NCI-H1930 (cell line): Measurements from ENCODE around the gene PDX1.
"Not testable (repeated sequence)": the region's sequence is repeated elsewhere in the genome, so short reads cannot be mapped to it uniquely, and the experiment has no call there.

ENCODE experiments used
- DNase-seq, 2 experiments: peaks; one replicate each; lab custom pipeline; 2025; lab: John Stamatoyannopoulos, UW

The PDX1 gene

DNA sequence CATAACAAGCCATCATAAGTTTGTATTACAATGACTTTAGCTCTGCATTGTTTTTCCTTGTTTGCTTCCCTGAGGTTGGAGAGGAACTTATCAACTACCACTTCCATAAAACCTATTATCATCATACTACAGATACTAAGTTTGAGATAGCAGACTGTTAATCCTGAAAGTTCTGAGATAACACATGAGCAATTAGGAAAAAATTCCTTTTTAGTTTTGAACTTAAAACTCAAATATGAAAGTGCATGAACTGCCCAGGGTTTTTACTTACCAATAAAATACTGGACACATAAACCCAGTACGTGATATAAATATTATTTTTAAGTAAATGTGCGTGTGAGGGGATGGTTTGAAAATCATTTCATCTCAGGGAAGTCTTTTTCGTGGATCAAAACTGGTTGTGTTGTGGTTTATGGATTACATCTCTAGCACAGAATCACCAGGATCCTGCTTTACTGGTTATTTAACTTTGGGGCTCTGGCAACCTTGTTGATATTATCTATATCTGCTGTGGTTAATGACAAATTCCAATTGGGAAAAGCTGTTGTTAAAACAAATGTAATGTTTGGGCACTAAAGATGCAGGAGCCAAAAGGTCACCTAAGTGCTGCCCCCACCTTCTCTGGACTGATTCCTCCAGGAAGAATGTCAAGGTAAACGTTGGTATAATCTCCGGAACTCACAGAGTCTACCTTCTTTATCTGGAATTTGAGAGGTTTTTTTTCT, 36.9 kb downstream of the PDX1 start:
- DNase-seq: no peak

DNA sequence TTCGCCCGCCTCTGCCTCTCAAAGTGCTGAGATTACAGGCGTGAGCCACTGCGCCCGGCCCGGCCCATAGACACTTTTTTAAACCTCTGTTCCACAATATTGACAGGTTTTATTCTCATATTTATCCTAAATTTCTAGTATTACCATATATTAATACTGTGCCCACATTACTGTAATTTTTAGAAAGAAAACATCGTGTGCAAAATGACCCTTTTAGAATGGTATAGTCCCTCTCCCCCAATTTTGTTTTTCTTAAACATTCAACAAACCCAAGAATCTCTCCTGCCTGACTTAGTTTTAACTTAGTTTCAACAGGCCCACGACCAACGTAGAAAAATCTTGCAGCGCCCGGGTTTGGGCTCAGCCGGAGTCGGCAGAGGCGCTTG, 40.2 kb downstream of the PDX1 start:
- DNase-seq: no peak

DNA sequence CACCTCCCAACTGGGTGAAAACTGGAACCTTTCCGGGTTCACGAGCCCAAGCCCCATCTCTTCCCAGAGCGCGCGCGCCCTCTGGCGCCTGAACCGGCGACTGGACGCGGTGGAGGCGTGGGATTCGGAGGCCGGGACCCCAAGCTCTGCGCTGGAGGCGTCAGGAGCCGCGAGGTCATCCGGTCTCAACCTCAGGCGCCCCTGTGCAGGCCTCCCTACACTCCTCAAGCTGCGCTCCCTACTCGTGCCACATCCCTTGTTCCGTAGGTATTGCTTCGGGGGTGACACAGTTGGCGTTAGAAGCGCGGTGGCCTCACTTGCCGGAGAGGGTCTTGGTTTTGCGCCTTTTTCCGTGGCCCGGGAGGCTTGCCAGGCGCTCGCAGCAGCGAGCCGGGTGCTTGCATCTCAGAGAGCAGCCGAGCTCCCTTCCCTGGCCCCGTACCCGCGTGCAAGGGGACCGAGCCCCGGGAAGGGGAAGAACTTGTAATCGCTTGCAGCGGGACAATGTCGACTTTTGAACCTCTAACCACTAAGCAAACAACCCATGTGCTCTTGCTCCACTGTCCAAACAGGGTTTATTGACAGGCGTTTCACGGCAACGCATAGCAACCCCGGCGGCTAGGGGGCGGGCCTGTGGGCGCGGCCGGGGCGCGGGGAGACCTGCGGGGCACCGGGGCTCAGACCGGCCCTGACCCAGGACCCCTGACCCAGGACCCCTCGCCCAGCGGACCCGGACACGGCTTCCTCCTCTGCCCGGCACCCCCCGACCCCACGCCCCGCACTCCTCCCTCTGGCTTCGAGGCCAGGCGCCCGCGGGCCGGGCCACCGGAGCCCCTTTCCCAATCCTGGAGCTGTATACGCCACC, 40.8 kb downstream of the PDX1 start:
- DNase-seq: peak; percentile 60 to 74

GRCh38 chr13:27961227-27962085, 41.7 kb downstream of the PDX1 start:
- DNase-seq: no peak

DNA sequence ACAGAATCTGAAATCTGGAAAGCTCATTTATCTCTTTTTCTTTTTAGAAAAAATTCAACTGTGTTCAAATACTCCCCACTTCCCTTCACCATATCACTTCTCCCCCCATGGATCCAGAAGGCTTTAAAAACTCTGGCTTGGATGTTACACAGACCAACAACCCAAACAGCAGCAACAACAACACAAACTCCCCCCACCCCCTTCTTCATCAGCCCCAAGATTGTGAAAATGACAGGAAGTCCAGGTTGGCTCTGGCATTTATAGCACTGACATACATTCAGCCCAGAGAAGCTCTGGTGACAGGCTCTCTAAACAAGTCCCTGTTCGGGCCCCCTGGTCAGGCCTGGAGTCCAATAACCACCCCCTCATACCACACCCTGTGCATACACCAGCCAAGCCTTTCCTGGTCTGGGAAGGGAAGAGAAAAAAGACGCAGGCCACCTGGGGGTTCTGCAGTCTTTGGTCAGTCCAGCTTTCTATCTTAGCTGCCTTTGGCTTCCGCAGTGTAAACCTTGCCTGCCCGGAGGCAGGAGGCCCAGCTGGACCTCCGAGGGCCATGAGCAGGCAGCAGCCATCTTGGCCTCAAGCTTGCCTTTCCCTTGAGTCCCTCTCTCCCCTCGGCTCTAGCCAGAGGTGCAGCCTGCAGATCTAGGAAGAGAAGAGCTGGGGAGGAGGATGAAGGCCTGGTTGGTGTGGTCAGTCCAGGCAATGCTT, 42.5 kb downstream of the PDX1 start:
- DNase-seq: no peak

GRCh38 chr13:27962982-27963381, 43.2 kb downstream of the PDX1 start:
- no peak for DNase-seq

GRCh38 chr13:27963491-27963890, 43.7 kb downstream of the PDX1 start:
- no peak for DNase-seq

GRCh38 chr13:27964206-27964605, 44.4 kb downstream of the PDX1 start:
- not testable (repeated sequence) for DNase-seq

DNA sequence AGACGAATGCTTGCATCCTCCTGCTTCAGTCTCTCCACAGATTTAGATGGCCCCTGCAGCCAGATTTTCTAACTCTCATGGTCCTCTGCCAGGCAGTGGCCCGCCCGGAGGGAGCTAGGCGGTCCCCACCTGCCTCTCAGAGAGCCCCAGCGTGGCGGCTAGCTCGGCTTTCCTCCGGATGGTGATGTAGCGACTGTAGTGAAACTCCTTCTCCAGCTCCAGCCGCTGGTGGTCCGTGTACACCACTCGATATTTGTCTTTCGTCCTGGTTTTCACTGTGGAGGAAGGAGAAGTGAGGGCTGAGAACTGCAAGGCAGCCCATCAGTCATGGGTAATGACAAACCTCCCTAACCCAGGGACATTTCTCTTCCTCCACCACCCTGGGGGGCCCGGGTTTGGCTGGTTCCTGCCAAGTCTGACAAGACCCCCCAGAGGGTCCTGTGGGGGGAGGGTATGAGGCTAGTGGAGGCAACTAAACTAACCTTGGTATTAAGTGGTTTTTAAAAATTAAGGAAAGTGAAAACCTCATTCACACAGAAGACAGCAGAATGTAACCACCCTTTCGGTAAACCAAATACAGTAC, 45.0 kb downstream of the PDX1 start:
- DNase-seq: no peak

GRCh38 chr13:27965343-27965739, 45.5 kb downstream of the PDX1 start:
- no peak for DNase-seq

GRCh38 chr13:27965740-27966640, 46.2 kb downstream of the PDX1 start:
- no peak for DNase-seq

DNA sequence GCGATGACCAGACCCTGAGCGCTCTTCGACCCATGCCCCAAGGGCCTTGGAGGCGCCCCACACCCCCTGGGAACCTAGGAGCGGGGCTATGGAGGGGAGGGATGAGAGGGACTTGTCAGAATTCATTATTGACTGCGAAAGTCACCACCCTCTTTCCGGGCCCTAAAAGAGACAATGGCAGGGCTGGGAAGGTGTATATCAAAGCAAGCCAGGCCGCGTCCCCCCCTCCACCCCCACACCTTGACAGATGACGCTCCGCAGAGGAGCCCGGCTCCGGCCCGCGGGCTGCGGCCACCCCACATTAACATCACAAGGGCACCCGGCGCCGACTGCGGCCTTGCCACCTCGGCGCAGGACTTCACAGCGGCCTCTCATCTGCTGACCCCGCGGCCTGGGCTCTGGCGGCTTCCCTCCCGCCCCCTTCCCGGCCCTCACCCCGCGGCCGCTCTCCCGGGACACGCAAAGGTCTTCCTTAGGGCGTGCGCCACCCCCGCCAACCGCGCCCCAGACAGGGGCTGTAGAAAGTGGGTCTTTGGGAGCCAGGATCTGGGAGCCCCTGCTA, 46.9 kb downstream of the PDX1 start:
- DNase-seq: no peak

DNA sequence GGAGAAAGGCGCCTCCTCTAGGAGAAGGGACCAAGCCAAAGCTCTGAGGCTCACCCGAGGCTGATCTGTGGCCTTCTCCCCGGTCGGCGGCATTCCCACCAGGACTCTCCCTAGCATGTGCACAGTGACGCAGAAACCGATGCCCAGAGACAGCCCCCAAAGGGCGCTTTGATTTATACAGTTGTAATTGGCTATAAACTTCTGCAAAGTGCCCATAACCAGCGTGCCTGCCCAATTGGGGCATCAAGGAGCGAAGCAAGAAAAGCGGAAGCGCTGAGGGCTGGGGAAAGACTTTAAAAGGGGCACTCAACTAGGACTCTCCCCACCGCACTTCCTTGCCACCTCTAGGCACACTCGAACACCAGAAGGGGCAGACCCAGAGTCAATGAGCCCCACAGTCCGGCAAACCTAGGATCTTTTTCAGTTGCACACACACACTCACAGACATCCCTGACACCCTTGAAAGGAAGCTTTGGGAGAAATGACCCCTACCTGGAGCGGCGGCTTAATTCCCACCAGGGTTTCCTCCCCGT, 47.5 kb downstream of the PDX1 start:
- DNase-seq: no peak

DNA sequence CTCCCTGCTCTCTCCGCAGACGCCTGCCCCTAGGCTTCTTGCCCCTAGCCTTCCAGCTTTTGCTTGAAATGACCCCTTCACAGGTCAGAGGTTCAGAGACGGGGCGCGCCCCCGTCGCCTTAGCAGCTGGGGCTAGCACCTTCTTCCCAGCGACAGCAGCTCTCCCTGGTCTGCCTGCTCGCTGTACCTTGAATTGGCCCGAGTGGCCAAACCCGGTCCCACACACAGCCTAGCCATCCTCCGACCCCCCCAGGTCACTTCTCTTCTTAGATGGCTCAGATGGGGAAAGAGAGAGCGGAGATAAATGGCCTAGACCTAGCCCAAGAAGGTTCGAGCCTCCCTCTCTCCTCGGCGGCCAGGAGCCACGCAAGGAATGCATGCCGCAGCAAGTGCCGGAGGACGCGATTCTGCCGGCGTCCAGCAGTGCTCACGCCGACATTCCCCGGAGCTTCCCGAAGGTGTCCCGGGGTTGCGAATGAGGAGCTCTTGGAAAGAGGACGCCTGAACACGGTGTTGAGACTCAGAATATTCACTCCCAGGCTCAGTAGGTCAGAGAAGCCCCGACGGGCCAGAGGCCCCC, 48.0 kb downstream of the PDX1 start:
- no peak for DNase-seq

DNA sequence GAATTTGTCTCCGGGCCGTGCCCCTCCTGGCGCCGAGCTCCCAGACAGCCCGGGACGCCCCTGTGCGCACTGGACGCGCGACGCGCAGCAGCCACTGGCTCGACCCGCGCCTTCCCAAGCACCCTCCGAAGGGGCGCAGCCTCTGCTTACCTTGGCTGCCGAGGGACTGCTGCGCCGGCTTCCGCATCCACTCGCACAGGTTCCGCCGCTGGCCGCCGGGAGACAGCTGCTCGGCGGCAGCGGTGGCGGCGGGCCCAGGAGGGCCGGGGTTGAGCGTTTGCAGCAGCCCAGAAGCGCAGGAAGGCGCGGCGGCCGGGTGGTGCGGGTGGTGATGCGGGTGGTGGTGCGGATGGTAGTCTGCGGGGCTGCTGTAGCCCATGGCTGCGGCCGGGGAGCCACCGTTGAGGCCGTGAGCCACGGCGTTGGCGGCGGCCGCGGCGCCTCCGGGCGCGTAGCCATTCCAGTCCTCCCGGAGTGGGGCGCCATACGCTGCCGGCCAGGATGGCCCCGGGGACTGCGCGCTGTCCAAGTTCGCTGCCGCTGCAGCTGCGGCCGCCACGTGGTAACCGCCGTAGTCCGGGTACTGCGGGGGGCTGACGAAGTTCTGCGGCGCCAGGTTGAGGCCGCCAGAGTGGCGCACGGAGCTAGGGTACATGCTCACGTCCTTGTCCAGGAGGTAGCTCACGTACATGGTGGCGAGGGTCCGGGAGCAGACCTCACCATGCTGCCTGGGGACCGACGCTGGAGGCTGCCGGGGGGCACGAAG, 48.7 kb downstream of the PDX1 start:
- peak; percentile 41 to 54 for DNase-seq

GRCh38 chr13:27969082-27969865, 49.5 kb downstream of the PDX1 start, which contains the start of gene CDX2:
Gene CDX2, minus strand, starts transcription at chr13:27969315. Its CDS starts 309 bp downstream, at chr13:27969006.
- peak in 1 of 2 experiments; percentile 45 for DNase-seq

DNA sequence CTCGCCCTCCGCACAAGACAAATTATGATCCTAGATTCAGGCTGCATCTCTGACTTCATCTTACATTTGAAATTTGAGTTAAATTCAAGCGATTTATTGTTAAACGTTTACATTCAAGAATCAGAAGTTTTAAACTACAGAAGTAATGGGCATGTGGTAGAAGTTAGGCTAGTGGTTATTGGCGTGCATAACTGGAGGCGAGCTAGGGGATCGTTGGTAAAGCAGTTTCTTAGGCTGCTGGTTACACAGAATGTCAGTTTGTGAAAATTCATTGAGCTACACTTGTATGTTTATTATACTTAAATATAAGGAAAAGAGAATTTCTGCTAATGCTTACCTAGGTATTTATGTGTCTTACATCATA, 50.0 kb downstream of the PDX1 start:
- no peak for DNase-seq
